ENCODE measurements around the gene RDX. TPM values are rescaled to one million over a fixed set of nuclear protein-coding genes. Genes with fewer than 3 reads are reported as not detected.

The RDX gene
- total RNA-seq, 2 experiments from 2014 or later = 23.7 to 25.5 TPM

DNA sequence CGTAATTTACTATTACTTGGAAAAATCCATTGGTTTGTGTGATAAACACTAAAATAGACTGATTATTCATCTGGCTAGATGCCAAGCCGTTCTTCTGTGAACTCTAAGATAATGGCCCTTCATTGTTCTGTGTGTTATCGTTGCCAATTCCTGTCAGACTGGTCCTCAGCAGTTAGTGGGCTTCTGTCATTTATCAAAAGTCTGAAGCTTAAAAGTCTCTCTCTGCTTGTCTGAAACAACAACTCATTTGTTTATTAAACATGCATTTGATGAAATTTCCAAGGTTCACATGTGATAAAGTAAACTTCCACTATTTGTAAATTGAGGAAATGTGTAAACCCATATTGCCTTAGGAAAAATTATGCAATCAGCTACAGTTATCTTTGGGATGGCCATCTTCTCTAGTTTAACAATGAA, 21.1 kb upstream of the RDX start:
- POLR2A ChIA-PET = interaction anchor here (0.7 to 1.0 kb wide), 5 partner anchors 11 to 1041 kb away, joined by 3 to 4 read pairs (median 3); no protein-coding TSS in a partner anchor
- Histone ChIP-seq H3K9me2 (ENCODE audit: insufficient read depth, low read length) (no peaks in the 10 kb centered on the region), H4K20me1 (ENCODE audit: insufficient read depth, low read length) (no peaks in the 10 kb centered on the region), H3K36me3 (ENCODE audit: insufficient read depth, low read length) (no peaks in the 10 kb centered on the region), H3K9me3 (ENCODE audit: low read length) (no peaks in the 10 kb centered on the region), H3K4me3 (ENCODE audit: low read depth, low read length, poor library complexity, severe bottlenecking) (no peak overlapping the region), H3K27ac (ENCODE audit: low read depth, low read length, poor library complexity, severe bottlenecking) (no peak overlapping the region), H3K4me1 (ENCODE audit: insufficient read depth, low read length, poor library complexity, severe bottlenecking) (no peaks in the 10 kb centered on the region), H3K4me2 (ENCODE audit: low read length) (no peak overlapping the region), H3K79me2 (ENCODE audit: insufficient read depth, low read depth, low read length) (no peaks in the 10 kb centered on the region), H2AFZ (ENCODE audit: low read length) (no peak overlapping the region)
- no peak for DNase-seq (ENCODE audit: low spot score)
- BruUV-seq (replicated peaks) = no TSS peak
- CTCF ChIA-PET (ENCODE audit: unreplicated experiment) = no interaction called here
- TF ChIP-seq, protein P1, sequence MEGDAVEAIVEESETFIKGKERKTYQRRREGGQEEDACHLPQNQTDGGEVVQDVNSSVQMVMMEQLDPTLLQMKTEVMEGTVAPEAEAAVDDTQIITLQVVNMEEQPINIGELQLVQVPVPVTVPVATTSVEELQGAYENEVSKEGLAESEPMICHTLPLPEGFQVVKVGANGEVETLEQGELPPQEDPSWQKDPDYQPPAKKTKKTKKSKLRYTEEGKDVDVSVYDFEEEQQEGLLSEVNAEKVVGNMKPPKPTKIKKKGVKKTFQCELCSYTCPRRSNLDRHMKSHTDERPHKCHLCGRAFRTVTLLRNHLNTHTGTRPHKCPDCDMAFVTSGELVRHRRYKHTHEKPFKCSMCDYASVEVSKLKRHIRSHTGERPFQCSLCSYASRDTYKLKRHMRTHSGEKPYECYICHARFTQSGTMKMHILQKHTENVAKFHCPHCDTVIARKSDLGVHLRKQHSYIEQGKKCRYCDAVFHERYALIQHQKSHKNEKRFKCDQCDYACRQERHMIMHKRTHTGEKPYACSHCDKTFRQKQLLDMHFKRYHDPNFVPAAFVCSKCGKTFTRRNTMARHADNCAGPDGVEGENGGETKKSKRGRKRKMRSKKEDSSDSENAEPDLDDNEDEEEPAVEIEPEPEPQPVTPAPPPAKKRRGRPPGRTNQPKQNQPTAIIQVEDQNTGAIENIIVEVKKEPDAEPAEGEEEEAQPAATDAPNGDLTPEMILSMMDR (conservative IDR thresholded peaks at IDR 0.05; ENCODE audit: low read length) = no peak
- no peak for TF ChIP-seq EZH2phosphoT487 (IDR thresholded peaks at IDR 0.05; ENCODE audit: borderline replicate concordance, low read depth, low read length)
- intact Hi-C loops (cut with micrococcal nuclease; ENCODE audit: unreplicated experiment) = no loop called here

DNA sequence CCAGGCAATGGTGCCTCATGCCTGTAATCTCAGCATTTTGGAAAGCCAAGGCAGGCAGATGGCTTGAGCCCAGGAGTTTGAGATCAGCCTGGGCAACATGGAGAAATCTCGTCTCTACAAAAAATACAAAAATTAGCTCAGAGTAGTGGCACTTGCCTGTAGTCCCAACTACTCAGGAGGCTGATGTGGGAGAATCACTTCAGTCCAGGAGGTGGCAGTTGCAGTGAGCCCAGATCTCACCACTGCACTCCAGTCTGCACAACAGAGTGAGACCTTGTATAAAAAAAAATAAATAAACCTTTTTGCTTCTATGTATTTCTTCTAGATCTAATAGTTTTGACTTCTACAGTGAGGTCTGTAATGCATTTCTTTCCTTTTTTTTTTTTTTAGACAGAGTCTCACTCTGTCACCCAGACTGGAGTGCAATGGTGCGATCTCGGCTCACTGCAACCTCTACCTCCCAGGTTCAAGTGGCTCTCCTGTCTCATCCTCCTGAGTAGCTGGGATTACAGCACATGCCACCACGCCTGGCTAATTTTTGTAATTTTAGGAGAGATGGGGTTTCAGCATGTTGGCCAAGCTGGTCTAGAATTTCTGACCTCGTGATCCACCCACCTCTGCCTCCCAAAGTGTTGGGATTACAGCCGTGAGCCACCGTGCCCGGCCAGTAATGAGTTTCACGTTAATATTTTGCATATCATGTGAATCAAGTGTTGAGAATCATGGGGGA, 18.1 kb upstream of the RDX start:
- H3K9me2 ChIP-seq (ENCODE audit: insufficient read depth, low read length) = no peaks in the 10 kb centered on the region
- no peak overlapping the region for H3K4me3 ChIP-seq (ENCODE audit: low read depth, low read length, poor library complexity, severe bottlenecking)
- H3K79me2 ChIP-seq (ENCODE audit: insufficient read depth, low read depth, low read length) = no peaks in the 10 kb centered on the region
- H2AFZ ChIP-seq (ENCODE audit: low read length) = no peak overlapping the region
- no peaks in the 10 kb centered on the region for H3K9me3 ChIP-seq (ENCODE audit: low read length)
- H4K20me1 ChIP-seq (ENCODE audit: insufficient read depth, low read length) = no peaks in the 10 kb centered on the region
- TF ChIP-seq EZH2phosphoT487 (IDR thresholded peaks at IDR 0.05; ENCODE audit: borderline replicate concordance, low read depth, low read length) = no peak
- TF ChIP-seq, protein P1 (conservative IDR thresholded peaks at IDR 0.05; ENCODE audit: low read length) = 0 out of 2 replicates have a peak, but pooled peaks have one; percentile 24
- H3K4me2 ChIP-seq (ENCODE audit: low read length) = no peak overlapping the region
- H3K4me1 ChIP-seq (ENCODE audit: insufficient read depth, low read length, poor library complexity, severe bottlenecking) = no peaks in the 10 kb centered on the region
- no TSS peak for BruUV-seq (replicated peaks)
- DNase-seq (ENCODE audit: low spot score) = no peak
- ChIA-PET CTCF (ENCODE audit: unreplicated experiment) (no interaction called here), POLR2A (interaction anchor here (0.6 to 1.3 kb wide), 4 partner anchors 8 to 1462 kb away, joined by 3 to 5 read pairs (median 4); no protein-coding TSS in a partner anchor)
- H3K36me3 ChIP-seq (ENCODE audit: insufficient read depth, low read length) = no peaks in the 10 kb centered on the region
- intact Hi-C loops (cut with micrococcal nuclease; ENCODE audit: unreplicated experiment) = no loop called here
- H3K27ac ChIP-seq (ENCODE audit: low read depth, low read length, poor library complexity, severe bottlenecking) = no peak overlapping the region

DNA sequence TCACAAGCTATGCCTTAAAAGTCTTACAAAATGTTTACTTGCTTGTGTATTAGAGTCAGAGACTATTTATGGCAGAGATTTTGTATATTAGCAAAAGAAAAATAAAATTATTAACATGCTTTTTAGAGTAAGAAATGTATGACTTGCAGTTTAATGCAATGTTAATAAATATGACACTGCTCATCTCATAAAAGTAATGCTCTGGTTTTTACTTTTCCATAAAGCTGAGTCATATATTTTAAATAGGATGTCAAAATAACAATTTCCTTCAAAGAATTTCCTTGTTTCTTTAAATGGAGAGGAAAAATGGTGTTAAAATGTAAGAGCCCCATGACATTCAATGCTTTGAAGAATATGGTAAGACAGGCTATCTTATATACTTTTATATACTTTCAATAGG, 16.3 kb upstream of the RDX start:
- Histone ChIP-seq H3K4me3 (ENCODE audit: low read depth, low read length, poor library complexity, severe bottlenecking) (no peak overlapping the region), H2AFZ (ENCODE audit: low read length) (0 out of 2 replicates have a peak overlapping the region, but pooled peaks have one; percentile 44), H3K4me1 (ENCODE audit: insufficient read depth, low read length, poor library complexity, severe bottlenecking) (no peaks in the 10 kb centered on the region), H3K79me2 (ENCODE audit: insufficient read depth, low read depth, low read length) (no peaks in the 10 kb centered on the region), H3K9me2 (ENCODE audit: insufficient read depth, low read length) (no peaks in the 10 kb centered on the region), H3K27ac (ENCODE audit: low read depth, low read length, poor library complexity, severe bottlenecking) (no peak overlapping the region), H3K36me3 (ENCODE audit: insufficient read depth, low read length) (no peaks in the 10 kb centered on the region), H3K4me2 (ENCODE audit: low read length) (no peak overlapping the region), H4K20me1 (ENCODE audit: insufficient read depth, low read length) (no peaks in the 10 kb centered on the region), H3K9me3 (ENCODE audit: low read length) (no peaks in the 10 kb centered on the region)
- no TSS peak for BruUV-seq (replicated peaks)
- intact Hi-C loops (cut with micrococcal nuclease; ENCODE audit: unreplicated experiment) = no loop called here
- TF ChIP-seq, protein P1 (conservative IDR thresholded peaks at IDR 0.05; ENCODE audit: low read length) = no peak
- no peak for TF ChIP-seq EZH2phosphoT487 (IDR thresholded peaks at IDR 0.05; ENCODE audit: borderline replicate concordance, low read depth, low read length)
- ChIA-PET CTCF (ENCODE audit: unreplicated experiment) (no interaction called here), POLR2A (interaction anchor here (0.5 to 2.4 kb wide), 3 partner anchors 10 to 1008 kb away, joined by 4 read pairs; partner anchors contain the start of gene RDX)
- no peak for DNase-seq (ENCODE audit: low spot score)

All from OCI-LY7 (cell line).